Natural killer cell treated with Interleukin-12 subunit alpha and Interleukin-12 subunit beta and Interleukin-15 and Interleukin-18, amount 100 ng/mL, for 72 hours (primary cell): Measurements from ENCODE around the gene FBXO17. TPM values are rescaled to one million over a fixed set of nuclear protein-coding genes. Genes with fewer than 3 reads are reported as not detected.
A peak's percentile ranks its signal among the peaks of the same experiment; 100 is the strongest.

Experiments
- ATAC-seq, 2 donors: fragments of 150-1000 bp; cut with Tn5 transposase in 1 of 2; sonication (Bioruptor Pico), chemical (Tn5 transposase) in 1 of 2; 2 replicates each; pipeline ENCODE4 v1.10.0; 2021
- DNase-seq: peaks from one replicate; pipeline ENCODE4 v3.0.0; 2022; ENCODE audit warnings: low spot score
- H3K27ac Mint-ChIP-seq, 2 donors: 1 replicate in 1 of 2; 2 replicates in 1 of 2; pipeline ENCODE4 v1.8.0; 2022; ENCODE audit warnings: mixed read lengths in 2 of 2, mild to moderate bottlenecking in 1 of 2, moderate library complexity in 1 of 2
- H3K27me3 Mint-ChIP-seq, 2 donors: 1 replicate in 1 of 2; 2 replicates in 1 of 2; pipeline ENCODE4 v1.8.0; 2022; ENCODE audit warnings: mixed read lengths in 2 of 2
- H3K36me3 Mint-ChIP-seq: one replicate; pipeline ENCODE4 v1.8.0; 2022; ENCODE audit warnings: mixed read lengths
- H3K4me1 Mint-ChIP-seq, 2 donors: 1 replicate in 1 of 2; 2 replicates in 1 of 2; pipeline ENCODE4 v1.8.0; 2022; ENCODE audit warnings: low read depth in 2 of 2, mixed read lengths in 2 of 2, mild to moderate bottlenecking in 1 of 2
- H3K4me3 Mint-ChIP-seq: one replicate; pipeline ENCODE4 v1.8.0; 2022; ENCODE audit warnings: mixed read lengths
- H3K9me3 Mint-ChIP-seq: 2 replicates; pipeline ENCODE4 v1.8.0; 2022; ENCODE audit warnings: mixed read lengths
- total RNA-seq, 2 donors: library from RNA; stranded (reverse); gene quantifications; one replicate each; pipeline ENCODE4 v1.2.3, GENCODE V29; 2022

FBXO17 gene
- total RNA-seq, 2 donors from 2014 or later: not detected

DNA sequence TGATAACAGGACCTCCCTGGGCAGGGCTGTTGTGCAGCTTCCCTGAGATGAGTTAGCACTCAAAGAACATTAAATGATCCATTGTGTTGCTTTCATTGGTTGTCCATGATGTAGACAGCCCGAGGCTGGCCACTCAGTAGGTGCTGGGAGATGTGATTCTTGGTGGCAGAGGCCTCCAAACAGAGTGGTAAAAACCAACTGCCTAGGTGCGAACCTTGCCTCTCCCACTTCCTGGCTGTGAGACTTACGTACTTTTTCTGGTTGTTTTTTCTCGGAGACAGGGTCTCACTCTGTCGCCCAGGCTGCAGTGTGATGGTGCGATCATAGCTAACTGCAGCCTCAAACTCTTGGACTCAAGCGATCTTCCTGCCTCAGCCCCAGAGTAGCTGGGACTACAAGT is 51.2 kb downstream of the FBXO17 start:
- Mint-ChIP-seq H3K36me3 (no peaks in the 10 kb centered on the region), H3K4me3 (peak overlapping the region; percentile 43), H3K4me1 (peaks cover 32 to 33% of the 10 kb centered on the region in 2 donors), H3K27ac (peak overlapping the region; percentile 84 to 95), H3K9me3 (no peaks in the 10 kb centered on the region), H3K27me3 (no peaks in the 10 kb centered on the region)
- DNase-seq (peak; percentile 82), ATAC-seq (peak; percentile 87 to 90)

DNA sequence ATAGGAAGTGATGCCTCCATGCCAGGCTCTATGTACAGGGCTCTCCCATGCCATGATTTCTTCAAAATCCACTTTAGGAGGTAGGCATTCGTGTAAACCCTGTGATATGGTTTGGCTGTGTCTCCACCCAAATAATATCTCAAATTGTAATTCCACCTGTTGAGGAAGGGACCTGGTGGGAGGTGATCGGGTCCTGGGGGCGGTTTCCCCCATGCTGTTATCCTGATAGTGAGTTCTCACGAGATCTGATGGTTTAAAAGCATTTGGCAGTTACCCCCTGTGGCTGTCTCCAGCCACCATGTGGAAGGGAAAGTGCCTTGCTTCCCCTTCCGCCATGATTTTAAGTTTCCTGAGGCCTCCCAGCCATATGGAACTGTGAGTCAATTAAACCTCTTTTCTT is 53.1 kb downstream of the FBXO17 start:
- peak overlapping the region in 1 of 2 donors; percentile 40 for H3K27ac Mint-ChIP-seq

DNA sequence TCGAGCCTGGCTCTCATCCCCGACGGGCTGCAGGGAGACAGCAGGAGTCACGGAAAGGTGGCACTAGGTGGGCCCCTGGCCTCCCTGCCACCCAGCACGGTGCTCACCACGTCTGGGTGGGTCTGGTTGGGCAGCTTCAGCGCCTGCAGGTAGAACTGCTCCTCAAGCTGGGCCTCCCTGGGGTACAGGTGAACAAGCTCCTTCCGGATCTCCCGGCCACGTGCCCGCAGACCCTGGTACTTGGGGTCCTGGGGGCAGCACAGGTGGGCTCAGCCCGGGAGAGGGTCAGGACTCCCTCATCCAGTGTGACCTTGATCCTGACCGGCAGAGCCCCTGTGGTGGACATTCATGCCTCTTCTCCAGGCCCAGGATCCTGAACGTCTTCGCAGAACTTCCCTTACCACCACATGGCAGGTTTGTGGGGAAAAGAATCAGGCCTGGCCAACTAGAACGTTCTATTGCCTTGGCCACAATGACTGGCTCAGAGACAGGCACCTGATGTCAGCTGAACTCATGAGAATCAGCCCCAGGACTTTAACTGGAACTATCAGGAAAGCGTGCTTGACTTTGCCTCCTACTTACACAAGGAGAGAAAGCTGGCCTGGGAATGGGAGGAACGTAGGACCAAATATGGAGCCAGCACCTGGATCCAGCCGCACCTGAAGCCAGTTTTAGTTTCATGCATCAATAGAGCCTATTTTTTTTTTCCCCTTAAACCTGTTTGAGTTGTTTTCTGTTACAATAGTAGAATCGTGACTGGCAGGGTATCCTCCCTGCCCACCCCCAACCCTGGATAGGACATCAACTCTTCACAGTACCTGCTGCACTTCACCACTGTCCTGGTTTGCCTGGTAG is 53.9 kb downstream of the FBXO17 start:
- DNase-seq (peak; percentile 57), ATAC-seq (no peak)
- H3K4me1 Mint-ChIP-seq: peaks cover 14 to 20% of the 10 kb centered on the region in 2 donors
- no peaks in the 10 kb centered on the region for H3K9me3 Mint-ChIP-seq
- no peak overlapping the region for H3K4me3 Mint-ChIP-seq
- peak overlapping the region; percentile 12 to 40 for H3K27ac Mint-ChIP-seq
- no peaks in the 10 kb centered on the region for H3K27me3 Mint-ChIP-seq
- H3K36me3 Mint-ChIP-seq: no peaks in the 10 kb centered on the region

More for the DNA sequence above, 53.1 kb downstream of the FBXO17 start:
- H3K4me3 Mint-ChIP-seq: no peak overlapping the region
- no peaks in the 10 kb centered on the region for H3K9me3 Mint-ChIP-seq
- no peaks in the 10 kb centered on the region for H3K27me3 Mint-ChIP-seq
- DNase-seq (no peak), ATAC-seq (no peak)
- H3K4me1 Mint-ChIP-seq: peaks cover 14 to 21% of the 10 kb centered on the region in 2 donors
- no peaks in the 10 kb centered on the region for H3K36me3 Mint-ChIP-seq

DNA sequence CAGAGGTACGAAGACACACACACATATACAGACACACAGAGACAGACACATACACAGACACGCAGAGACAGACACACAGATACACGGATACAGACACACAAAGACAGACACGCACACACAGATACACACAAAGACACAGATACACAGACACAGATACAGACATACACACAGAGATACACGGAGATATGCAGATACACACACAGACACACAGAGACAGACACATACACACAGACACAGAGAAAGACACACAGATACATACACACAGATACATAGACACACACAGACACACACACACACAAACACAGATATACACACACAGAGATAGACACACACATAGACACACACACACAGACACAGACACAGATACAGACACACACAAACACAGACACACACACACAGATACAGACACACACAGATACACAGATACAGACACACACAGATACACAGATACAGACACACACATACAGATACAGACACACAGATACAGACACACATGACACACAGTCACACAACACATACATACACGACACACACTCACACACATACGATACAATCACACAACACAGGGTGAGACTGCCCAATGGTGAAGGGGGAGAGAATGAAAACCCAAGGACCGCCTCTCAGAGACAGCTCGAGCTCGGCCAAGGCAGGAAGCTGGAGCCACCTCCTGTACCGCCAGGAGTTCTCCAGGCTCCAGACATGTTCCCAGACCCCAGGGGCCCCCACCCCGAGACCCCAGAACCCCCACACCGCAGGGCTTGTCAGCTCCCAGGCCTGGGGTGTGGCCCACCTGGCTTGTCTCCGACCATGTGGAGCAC is 54.7 kb downstream of the FBXO17 start:
- Mint-ChIP-seq H3K4me3 (no peak overlapping the region), H3K36me3 (no peaks in the 10 kb centered on the region), H3K27ac (no peak overlapping the region), H3K9me3 (no peaks in the 10 kb centered on the region), H3K27me3 (no peaks in the 10 kb centered on the region), H3K4me1 (peaks cover 12 to 14% of the 10 kb centered on the region in 2 donors)
- ATAC-seq (no peak), DNase-seq (peak; percentile 6)

DNA sequence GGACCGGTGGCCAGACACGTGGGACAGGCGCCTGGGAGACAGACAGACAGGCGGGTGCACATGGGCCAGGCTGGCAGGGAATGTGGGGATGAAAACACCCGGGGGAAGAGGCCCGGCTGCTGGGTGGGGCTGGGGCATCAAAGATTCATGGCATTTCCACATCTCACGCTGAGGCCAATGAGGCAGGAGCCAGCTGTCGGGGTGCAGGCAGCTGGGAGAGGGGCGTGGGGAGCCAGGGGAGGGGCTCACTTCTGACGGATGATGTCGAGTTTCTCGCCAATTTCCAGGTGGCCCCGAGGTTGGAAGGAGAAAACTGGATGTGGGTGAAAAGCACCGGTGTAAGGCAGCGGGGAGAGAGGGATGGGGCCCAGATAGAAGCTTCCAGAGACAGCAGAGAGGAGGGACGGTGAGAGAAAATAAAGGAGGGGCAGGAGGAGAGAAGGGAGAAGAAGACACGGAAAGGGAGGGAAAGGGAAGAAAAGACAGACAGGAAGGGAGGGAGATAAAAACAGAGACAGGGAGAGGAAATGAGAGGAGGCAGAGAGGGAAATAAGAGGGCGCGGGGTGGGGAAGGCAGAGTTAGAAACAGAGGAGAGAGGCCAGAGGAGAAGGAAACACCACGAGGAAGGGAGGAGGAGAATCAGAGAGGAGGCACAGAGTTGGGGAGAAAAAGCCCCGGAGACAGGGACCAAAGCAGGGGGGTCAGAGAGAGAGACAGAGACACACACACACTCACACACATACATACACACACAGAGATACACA is 55.5 kb downstream of the FBXO17 start:
- Mint-ChIP-seq H3K27ac (no peak overlapping the region), H3K4me3 (no peak overlapping the region), H3K27me3 (no peaks in the 10 kb centered on the region), H3K9me3 (no peaks in the 10 kb centered on the region), H3K4me1 (peaks cover 7 to 9% of the 10 kb centered on the region in 2 donors), H3K36me3 (no peaks in the 10 kb centered on the region)
- ATAC-seq (no peak), DNase-seq (peak; percentile 57)

DNA sequence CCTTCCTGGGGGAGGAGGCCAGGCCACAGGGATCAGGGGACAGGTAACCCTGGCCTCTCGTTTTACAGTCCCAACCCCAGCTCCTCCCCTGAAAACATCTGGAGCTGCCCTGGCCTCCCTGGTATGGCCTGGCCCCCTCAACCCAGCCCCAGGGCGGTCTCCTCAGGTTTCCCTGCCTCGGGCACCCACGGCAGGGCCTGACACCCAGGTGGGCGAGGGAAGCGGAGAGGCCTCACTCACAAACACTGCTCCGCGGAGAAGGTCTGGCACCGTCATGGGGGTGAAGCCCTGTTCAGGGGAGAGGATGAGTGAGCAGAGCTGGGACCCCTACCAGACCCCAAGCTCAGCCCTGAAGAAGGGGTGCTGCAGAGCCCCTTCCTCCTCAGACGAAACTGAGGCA is 57.0 kb downstream of the FBXO17 start:
- no peak overlapping the region for H3K27ac Mint-ChIP-seq
- no peak for ATAC-seq
- no peaks in the 10 kb centered on the region for H3K36me3 Mint-ChIP-seq
- H3K9me3 Mint-ChIP-seq: no peaks in the 10 kb centered on the region
- H3K27me3 Mint-ChIP-seq: no peaks in the 10 kb centered on the region
- no peak overlapping the region for H3K4me3 Mint-ChIP-seq
- no peaks in the 10 kb centered on the region for H3K4me1 Mint-ChIP-seq
- DNase-seq: peak; percentile 53

DNA sequence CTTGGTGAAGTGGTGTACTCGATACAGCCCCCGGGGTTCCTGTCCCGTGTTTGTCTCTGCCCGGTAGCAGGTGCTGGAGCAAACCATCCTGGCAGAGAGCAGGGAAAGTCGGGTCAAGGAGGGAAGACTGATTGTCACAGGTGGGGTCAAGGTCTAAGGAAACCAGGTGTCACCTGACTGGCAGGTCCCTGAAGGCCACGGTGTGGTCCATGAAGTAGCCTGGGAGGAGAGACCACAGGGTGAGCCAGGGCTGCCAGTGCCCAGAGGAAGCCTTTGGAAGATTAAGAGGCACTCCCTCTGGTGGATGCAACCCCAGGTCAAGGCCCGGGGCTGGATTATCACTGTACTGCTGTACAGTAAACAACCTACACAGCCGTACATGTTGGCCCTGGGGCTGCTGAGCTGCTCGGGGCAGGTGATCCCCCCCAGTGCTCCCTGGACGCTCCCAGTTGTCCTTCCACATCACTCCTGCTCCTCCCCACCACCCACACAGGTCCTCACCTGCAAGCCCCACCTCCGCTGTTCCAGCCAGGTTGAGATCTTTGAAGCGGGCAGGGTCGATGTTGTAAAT is 57.5 kb downstream of the FBXO17 start:
- Mint-ChIP-seq H3K9me3 (no peaks in the 10 kb centered on the region), H3K36me3 (no peaks in the 10 kb centered on the region), H3K27me3 (no peaks in the 10 kb centered on the region), H3K4me1 (peaks cover 3% of the 10 kb centered on the region in 2 donors), H3K4me3 (no peak overlapping the region), H3K27ac (no peak overlapping the region)
- ATAC-seq (no peak), DNase-seq (peak; percentile 47)

DNA sequence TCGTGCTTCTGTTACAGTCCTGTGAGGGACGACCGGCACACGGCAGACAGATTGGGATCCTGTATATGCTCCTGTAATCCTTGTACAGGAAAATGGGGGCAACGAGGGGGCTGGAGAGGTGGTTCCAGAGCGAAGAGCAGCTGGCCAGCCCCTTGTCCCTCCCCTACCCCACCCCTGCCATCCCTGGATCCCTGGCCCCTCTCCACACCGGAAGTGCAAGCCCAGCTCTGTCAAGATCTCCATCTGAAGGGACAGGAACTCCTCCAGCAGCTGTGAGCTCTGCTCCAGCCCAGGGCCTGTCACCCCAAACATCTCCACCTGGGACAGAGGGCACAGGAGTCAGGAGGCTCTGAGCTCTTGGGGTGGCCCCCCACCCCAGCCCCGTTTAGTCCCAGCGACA is 58.0 kb downstream of the FBXO17 start:
- Mint-ChIP-seq H3K27me3 (no peaks in the 10 kb centered on the region), H3K4me1 (peaks cover 4 to 8% of the 10 kb centered on the region in 2 donors), H3K4me3 (no peak overlapping the region), H3K9me3 (no peaks in the 10 kb centered on the region), H3K36me3 (no peaks in the 10 kb centered on the region), H3K27ac (no peak overlapping the region)
- ATAC-seq (no peak), DNase-seq (peak; percentile 35)

DNA sequence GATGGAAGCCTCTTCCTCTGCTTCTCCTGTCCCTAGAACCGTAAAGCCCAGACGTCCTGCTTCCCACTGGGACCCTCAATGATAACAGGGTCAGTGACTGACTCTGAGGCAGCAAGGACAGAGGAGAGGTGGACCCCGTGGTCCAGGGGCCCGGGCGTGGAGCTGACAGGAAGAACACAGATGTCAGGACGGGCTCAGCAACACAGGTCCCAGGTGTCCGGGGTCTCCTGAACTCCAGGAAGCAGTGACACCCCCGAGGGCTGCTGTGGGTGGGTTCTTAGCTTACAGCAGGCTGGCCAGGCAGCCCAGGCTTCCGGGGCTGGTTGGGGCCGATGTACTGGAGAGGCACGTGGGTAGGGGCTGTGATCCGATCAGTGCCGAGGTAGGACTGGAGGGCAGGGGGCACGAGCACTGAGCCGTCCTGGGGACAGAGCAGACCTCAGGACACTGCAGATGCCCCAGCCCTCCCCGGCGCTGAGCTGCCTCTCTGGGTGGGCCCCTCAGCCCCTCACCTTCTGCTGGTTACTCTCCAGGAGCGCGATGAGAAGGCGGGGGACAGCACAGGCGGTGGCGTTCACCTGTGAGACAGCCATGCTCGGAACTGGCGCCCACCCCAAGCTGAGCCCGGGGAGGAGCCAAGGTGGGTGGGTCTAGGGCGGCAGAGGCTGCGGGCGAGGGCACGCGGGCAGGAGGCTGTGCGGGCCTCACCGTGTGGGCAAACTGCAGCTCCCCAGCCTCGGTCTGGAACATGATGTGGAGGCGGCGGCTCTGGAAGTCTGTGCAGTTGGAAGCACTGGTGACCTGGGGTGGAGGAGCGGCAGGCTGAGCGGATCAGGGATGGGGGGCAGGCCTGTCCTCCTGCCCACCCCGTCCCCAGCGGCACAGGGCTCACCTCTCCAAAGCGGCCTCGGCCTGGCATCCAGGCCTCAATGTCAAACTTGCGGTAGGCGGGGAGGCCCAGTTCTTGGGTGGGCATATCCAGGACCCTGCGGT is 59.9 kb downstream of the FBXO17 start:
- peak; percentile 61 for DNase-seq
- Mint-ChIP-seq H3K27ac (no peak overlapping the region), H3K4me1 (peaks cover 4 to 12% of the 10 kb centered on the region in 2 donors), H3K4me3 (no peak overlapping the region), H3K9me3 (no peaks in the 10 kb centered on the region), H3K27me3 (no peaks in the 10 kb centered on the region), H3K36me3 (no peaks in the 10 kb centered on the region)
- no peak for ATAC-seq

DNA sequence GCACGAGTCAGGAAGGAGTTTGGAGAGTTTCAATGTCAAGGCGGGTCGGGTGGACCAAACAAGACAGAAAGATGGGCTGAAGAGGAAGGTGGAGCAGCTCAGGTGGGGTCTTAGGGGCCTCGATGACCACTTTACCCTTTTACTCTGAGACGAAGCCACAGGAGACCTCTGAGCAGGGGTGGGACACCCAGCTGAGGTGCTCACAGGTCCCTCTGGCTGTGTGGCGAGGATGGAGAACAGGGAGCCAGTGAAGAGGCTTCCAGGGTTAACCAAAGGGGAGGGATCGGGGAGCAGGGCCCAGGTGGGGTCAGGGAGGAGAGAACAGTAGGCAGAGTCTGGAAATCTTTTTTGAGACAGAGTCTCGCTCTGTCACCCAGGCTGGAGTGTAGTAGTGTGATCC is 61.6 kb downstream of the FBXO17 start:
- peak; percentile 44 for DNase-seq
- Mint-ChIP-seq H3K4me3 (no peak overlapping the region), H3K36me3 (no peaks in the 10 kb centered on the region), H3K9me3 (no peaks in the 10 kb centered on the region), H3K4me1 (peaks cover 4 to 15% of the 10 kb centered on the region in 2 donors), H3K27ac (peak overlapping the region in 1 of 2 donors; percentile 41), H3K27me3 (no peaks in the 10 kb centered on the region)
- no peak for ATAC-seq

DNA sequence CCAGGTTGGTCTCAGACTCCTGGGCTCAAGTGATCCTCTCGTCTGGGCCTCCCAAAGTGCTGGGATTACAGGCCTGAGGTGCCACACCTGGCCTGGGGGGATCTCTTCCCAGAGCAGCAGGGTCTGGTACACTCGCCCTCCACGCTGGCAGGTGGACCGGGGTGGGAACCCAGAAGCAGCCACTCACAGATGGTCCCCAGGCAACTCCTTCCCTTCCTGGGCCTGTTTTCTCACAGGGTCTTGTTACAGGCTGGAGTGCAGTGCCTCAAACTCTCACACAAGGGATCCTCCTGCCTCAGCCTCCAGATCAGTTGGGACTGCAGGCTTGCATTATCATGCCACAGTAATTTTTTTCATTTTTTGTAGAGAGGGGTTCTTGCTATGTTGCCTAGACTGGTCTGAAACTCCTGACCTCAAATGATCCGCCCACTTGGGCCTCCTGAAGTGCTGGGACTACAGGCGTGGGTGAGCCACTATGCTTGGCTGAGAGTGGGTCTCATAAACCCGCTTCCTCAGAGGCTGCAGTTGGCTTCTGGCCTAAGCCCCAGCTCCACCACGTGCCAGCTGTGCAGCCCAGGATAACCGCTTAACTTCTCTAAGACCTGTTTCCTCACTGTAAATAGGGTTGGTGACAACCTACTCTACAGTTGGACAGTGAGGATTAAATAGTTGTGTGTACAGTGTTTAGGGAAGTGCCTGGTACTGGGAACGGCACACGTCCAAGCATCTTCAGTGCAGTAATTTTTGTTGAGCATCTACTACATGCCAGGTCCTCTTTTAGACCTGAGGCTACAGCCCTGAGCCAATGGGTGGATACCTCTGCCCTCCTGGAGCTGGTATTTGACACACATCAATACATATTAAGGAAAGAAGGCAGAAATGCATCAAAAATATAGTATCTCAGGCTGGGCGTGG is 62.7 kb downstream of the FBXO17 start:
- no peaks in the 10 kb centered on the region for H3K9me3 Mint-ChIP-seq
- H3K36me3 Mint-ChIP-seq: peaks cover under 1% of the 10 kb centered on the region
- DNase-seq: peak; percentile 18
- no peak overlapping the region for H3K4me3 Mint-ChIP-seq
- peak overlapping the region in 1 of 2 donors; percentile 41 for H3K27ac Mint-ChIP-seq
- H3K27me3 Mint-ChIP-seq: no peaks in the 10 kb centered on the region
- H3K4me1 Mint-ChIP-seq: peaks cover 4 to 22% of the 10 kb centered on the region in 2 donors
- ATAC-seq: no peak
